TTC549 (cell line): Measurements from ENCODE around the gene SYT5.
"Not testable (repeated sequence)": the region's sequence is repeated elsewhere in the genome, so short reads cannot be mapped to it uniquely, and the experiment has no call there.

Experiments used
- FAIRE-seq: peaks from 2 replicates; lab custom pipeline; 2012; peaks lifted over from hg19 to GRCh38; lab: Jason Lieb, UNC

Gene SYT5

GRCh38 chr19:55179606-55180484 lies at the start of gene SYT5:
Gene SYT5, minus strand, starts transcription at chr19:55180289. Its CDS starts 1,248 bp downstream, at chr19:55179041.
- no peak for FAIRE-seq

DNA sequence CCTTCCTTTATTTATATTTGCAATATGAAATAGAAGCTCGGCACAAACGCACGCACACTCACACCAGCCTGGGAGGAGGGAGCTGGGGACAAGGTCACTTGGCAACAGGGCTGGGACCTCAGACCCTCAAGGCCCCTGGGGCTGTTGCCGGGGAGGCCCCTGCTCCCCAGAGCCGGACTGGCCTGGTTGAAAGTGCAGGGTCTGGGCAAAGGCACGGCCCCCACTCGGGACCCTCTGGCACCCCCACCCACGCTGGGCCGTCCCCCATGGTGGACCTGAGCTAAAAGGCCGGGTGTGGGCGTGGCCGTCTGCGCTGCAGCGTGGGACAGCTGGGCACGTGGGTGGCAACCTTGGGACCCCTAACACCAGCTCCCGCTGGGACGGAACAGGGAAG lies 49.7 kb upstream of the SYT5 start:
- FAIRE-seq = no peak

DNA sequence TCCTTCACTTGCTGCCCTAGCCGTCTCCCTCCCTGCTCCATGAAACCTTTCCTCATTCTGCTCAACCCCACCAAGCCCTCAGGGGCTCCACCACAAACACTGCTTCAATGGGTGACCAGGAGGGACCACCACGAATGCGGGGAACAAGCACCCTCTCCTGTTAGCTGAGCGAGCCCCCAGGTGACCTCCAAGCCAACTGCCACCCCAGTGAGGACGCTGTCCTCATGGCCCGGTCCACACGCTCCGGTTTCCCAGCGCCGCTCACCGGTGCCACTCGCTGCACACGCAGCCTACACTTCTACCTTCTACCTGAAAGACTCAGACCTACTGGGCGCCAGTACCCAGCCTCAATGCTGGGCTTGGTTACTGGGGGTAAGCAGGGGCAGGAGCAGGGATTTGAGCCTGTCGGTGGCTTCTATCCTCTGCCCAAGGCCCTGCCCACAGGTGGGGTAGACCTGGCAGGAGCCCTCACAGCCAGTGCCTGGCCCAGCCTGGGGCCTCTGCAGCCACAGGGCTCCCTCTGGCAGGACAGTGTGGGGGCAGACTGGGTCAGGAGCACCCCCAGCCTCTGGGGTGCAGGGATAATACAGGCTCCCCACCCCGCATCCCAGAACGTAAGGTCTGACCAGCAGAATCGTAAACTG lies 49.2 kb upstream of the SYT5 start:
- FAIRE-seq = no peak

GRCh38 chr19:55228403-55229031 lies 48.4 kb upstream of the SYT5 start, which contains the start of gene TMEM86B:
Gene TMEM86B, minus strand, starts transcription at chr19:55228763. Its CDS starts 22 bp downstream, at chr19:55228741.
- no peak for FAIRE-seq

GRCh38 chr19:55228015-55228391 lies 47.9 kb upstream of the SYT5 start:
- FAIRE-seq = no peak

GRCh38 chr19:55227241-55228014 lies 47.3 kb upstream of the SYT5 start:
- FAIRE-seq = no peak

- FAIRE-seq = no peak
These were observed 46.7 kb upstream of the SYT5 start for GRCh38 chr19:55226788-55227187.

DNA sequence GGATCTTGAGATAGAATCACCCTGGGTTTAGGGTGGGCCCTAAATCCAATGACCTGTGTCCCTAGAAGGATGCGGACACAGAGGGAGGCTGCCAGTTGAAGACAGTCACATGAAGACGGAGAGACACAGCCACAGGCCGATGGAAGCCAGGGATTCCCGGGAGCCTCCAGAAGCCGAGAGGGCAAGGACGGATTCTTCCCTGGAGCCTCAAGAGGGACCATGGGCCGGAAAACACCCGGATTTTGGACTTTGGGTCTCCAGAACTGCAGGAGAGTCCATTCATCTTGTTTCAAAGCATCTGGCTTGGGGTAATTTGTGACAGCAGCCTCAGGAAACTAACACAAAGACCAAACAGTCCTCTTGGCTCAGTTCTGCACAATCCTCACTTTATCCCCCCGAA lies 46.2 kb upstream of the SYT5 start:
- FAIRE-seq = no peak

DNA sequence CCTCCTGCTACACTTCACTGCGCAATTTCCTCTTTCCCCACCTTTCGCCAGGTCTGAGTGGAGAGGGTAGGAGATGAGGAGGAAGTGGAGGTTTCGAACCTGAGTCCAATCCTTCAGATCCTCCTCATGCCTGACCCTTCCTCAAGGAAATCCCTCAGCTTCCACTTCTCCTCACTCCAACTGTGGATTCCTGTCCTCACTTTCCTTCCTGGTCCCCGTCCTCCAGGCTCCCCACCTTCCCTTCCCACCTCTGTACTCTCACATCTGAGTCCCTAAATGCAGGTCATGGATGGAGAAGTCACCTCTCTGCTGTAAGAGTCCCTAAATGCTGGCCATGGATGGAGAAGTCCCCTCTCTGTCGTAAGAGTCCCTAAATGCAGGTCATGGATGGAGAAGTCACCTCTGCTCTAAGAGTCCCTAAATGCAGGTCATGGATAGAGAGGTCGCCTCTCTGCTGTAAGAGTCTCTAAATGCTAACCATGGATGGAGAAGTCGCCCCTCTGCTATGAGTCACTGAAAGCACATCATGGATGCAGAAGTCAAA lies 45.4 kb upstream of the SYT5 start:
- no peak for FAIRE-seq

GRCh38 chr19:55224679-55225414 lies 44.8 kb upstream of the SYT5 start:
- not testable (repeated sequence) for FAIRE-seq

- no peak for FAIRE-seq
These were observed 44.1 kb upstream of the SYT5 start for GRCh38 chr19:55224038-55224665.

GRCh38 chr19:55223291-55224037 lies 43.4 kb upstream of the SYT5 start:
- FAIRE-seq = no peak

GRCh38 chr19:55220525-55220924 lies 40.4 kb upstream of the SYT5 start:
- no peak for FAIRE-seq

GRCh38 chr19:55216461-55217198 lies 36.5 kb upstream of the SYT5 start:
- FAIRE-seq = peak; percentile 29

DNA sequence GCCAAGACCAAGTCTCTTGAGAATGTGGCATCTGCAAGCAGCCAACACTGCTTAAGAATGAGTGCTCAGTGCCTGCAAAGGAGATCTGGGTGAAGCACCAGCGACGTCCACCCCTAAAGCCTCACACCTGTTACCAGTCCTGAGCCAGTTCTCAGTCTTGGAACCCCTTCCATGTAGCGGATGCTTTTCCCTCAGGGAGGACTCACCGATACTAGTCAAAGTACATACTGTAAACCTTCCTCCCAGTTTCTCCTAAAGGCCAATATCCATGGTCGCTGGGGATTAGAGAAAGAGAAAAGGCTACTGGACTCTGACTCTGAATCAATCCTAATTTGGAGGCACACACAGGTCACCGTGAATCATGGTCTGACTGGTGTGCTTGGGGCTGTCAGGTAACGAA lies 33.5 kb upstream of the SYT5 start:
- FAIRE-seq = no peak

GRCh38 chr19:55212447-55212846 lies 32.4 kb upstream of the SYT5 start:
- no peak for FAIRE-seq

DNA sequence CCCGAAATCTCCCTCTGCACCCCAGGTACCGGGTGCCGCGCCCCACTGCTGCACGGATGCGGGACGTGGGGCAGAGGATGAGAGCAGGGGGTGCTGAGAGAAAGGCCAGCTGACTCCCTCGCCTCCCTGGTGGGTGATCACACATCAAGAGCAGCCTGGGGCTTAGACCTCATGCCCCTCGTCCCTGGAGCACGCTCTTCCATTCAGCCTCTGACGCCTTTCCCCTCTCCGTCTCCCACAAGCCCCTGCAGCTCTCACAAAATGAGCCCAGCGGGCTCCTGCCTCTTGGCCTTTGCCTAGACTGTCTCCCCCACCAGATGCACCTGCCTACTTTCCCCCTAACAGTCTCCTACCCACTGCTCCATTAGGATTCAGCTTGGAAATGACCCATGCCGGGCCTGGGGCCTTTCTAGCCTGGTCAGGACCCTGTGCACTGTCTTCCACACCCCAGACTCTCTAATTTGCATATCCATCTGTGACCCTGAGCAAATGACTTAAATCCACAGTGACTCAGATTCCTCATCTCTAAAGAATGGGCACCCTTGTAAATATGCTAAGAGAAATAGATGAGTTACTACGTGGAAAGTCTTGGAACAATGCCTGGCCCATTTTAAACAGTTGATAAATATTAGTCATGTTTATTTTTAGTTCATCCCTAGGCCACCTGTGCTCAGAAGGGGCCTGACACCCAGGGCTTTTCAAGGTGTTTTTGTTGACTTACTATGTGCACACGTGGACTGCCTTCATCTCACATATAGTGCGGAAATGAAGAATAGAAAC lies 29.8 kb upstream of the SYT5 start:
- no peak for FAIRE-seq

GRCh38 chr19:55208880-55209692 lies 29.0 kb upstream of the SYT5 start, which contains the start of gene PTPRH:
Gene PTPRH, minus strand, starts transcription at chr19:55209501. Its CDS starts 68 bp downstream, at chr19:55209433.
- FAIRE-seq = no peak
